ENCODE data around the gene GCC2.
"Not testable (repeated sequence)": the region's sequence is repeated elsewhere in the genome, so short reads cannot be mapped to it uniquely, and the experiment has no call there.

DNA sequence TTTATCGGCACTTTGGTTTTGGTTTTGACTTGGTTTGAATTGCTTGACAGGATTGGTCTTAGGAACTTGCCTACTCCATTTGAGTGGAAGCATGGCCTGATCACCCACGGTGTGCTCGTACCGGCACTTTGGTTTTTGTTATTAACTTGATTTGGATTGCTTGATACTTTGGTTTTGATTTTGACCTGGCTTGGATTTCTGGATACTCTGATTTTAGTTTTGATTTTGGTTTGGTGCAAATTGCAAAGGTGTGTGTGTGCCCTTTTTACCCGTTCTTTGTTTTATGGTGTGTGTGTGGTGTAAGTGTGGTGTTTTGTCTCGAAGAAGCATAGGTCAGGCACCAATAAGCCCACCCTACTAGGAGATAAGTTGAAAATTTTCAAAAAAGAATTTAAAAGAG is 75.7 kb downstream of the GCC2 start:
- TF ChIP-seq, protein P1, sequence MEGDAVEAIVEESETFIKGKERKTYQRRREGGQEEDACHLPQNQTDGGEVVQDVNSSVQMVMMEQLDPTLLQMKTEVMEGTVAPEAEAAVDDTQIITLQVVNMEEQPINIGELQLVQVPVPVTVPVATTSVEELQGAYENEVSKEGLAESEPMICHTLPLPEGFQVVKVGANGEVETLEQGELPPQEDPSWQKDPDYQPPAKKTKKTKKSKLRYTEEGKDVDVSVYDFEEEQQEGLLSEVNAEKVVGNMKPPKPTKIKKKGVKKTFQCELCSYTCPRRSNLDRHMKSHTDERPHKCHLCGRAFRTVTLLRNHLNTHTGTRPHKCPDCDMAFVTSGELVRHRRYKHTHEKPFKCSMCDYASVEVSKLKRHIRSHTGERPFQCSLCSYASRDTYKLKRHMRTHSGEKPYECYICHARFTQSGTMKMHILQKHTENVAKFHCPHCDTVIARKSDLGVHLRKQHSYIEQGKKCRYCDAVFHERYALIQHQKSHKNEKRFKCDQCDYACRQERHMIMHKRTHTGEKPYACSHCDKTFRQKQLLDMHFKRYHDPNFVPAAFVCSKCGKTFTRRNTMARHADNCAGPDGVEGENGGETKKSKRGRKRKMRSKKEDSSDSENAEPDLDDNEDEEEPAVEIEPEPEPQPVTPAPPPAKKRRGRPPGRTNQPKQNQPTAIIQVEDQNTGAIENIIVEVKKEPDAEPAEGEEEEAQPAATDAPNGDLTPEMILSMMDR (IDR thresholded peaks at IDR 0.05 in 2 of 3, conservative IDR thresholded peaks at IDR 0.05 in 1 of 3; ENCODE audit: borderline replicate concordance in 1 of 3, insufficient read depth in 1 of 3, low read depth in 2 of 3, low read length in 2 of 3): not testable (repeated sequence)
- not testable (repeated sequence) for TF ChIP-seq POLR2A (IDR thresholded peaks at IDR 0.05; ENCODE audit: borderline replicate concordance, extremely low read depth, insufficient read depth, insufficient read length); MAX (IDR thresholded peaks at IDR 0.05)
